Measurements from ENCODE around the gene THNSL1.
A peak's percentile ranks its signal among the peaks of the same experiment; 100 is the strongest.
"Not testable (repeated sequence)": the region's sequence is repeated elsewhere in the genome, so short reads cannot be mapped to it uniquely, and the experiment has no call there.

The THNSL1 gene, protein sequence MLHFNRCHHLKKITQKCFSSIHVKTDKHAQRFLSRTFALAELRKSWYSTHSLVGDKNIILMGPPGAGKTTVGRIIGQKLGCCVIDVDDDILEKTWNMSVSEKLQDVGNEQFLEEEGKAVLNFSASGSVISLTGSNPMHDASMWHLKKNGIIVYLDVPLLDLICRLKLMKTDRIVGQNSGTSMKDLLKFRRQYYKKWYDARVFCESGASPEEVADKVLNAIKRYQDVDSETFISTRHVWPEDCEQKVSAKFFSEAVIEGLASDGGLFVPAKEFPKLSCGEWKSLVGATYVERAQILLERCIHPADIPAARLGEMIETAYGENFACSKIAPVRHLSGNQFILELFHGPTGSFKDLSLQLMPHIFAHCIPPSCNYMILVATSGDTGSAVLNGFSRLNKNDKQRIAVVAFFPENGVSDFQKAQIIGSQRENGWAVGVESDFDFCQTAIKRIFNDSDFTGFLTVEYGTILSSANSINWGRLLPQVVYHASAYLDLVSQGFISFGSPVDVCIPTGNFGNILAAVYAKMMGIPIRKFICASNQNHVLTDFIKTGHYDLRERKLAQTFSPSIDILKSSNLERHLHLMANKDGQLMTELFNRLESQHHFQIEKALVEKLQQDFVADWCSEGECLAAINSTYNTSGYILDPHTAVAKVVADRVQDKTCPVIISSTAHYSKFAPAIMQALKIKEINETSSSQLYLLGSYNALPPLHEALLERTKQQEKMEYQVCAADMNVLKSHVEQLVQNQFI

DNA sequence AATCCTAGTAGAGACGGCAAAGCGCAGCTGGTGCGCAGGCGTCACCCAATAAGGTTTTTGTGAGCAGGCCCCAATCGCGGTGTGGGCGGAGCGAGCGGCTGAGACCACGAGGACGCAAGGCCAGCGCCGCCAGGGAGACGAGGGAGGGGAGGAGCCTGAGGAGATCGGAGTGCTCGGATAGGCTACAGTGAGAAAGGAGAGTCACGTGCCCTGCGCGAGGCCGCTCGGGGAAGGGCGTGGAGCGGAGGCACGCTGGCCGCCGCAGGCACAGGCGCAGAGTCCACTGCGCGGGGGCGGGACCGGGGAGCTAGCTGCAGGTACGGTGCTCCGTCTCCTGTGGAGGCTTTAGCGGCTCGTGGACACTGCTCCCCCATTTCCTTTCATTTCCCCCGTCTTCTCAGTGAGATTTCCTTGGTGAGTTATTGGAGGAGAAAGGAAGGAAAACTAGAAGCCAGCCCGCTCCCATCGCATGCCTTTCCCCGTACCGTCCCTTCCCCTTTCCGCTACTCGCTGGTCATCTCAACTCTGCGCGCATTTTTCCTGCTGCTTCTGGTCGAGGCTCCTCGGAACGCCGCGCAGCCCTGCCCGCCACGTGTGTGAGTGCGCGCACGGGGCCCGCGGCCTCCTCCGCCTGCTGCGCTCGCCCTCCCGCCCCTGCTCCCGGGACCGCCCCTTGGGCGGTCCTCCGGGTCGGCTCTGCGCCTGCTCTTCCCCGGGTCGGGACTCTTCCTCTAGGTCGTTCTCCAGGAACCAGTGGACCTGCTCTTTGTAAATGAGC lies at the start of gene THNSL1:
THNSL1 (plus strand) TSS at position 237 of the 778 bp plus-strand sequence. CDS start 6,612 bp downstream, outside the sequence.
- H3K4me3 ChIP-seq (ENCODE audit: low read length), result peak within 1 kb of the TSS; percentile 83
- DNase-seq (ENCODE audit: low read depth), result peak; percentile 99
- TF ChIP-seq, protein P1, sequence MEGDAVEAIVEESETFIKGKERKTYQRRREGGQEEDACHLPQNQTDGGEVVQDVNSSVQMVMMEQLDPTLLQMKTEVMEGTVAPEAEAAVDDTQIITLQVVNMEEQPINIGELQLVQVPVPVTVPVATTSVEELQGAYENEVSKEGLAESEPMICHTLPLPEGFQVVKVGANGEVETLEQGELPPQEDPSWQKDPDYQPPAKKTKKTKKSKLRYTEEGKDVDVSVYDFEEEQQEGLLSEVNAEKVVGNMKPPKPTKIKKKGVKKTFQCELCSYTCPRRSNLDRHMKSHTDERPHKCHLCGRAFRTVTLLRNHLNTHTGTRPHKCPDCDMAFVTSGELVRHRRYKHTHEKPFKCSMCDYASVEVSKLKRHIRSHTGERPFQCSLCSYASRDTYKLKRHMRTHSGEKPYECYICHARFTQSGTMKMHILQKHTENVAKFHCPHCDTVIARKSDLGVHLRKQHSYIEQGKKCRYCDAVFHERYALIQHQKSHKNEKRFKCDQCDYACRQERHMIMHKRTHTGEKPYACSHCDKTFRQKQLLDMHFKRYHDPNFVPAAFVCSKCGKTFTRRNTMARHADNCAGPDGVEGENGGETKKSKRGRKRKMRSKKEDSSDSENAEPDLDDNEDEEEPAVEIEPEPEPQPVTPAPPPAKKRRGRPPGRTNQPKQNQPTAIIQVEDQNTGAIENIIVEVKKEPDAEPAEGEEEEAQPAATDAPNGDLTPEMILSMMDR (IDR thresholded peaks at IDR 0.05; ENCODE audit: insufficient read depth, low read depth, low read length, missing control alignments), result no peak

DNA sequence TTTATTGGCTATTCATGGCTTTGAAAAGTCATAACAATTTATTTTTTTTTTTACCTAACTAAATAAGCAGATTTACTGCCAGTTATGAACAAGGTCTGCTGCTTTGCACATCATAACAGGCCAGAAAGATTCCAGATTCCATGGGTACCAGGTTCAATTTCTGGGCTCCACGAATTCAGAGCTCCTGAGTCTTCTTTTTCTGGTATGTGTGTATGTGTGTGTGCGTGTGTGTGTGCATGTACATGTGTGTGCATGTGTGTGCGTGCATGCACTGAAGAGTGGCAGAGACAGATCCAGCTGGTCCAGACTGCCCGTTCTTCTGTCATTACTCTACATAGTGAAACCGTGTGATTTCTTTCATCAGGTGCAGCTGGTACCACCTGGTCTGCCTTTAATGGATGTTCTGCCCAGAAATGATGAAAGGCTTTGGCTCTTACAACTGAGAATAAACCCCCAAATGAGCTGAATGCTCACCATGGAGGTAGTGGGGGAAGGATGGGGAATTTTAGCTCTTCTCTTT lies 49.4 kb upstream of the THNSL1 start:
- H3K4me3 ChIP-seq (ENCODE audit: low read length), result no peak overlapping the region
- TF ChIP-seq, protein P1 (IDR thresholded peaks at IDR 0.05; ENCODE audit: insufficient read depth, low read depth, low read length, missing control alignments), result no peak
- no peak for DNase-seq (ENCODE audit: low read depth)

DNA sequence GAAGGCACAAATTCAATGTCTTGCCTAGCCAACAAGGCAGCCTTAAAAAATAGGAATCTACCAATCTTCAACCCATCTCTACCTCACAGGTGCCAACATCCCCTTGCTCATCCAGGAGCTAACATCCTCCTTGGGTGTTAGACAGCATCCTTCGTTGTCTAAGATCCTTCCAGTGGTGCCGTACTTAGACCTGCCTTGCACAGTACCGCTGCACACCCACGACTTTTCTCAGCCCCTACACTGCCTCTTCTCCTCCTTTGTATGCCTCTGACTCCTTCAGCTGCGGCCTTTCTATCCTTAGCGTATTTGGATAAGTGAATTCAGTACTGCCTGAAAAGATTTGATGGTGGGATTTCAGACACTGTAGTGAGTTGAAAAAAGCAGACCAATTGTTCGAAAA lies 48.1 kb upstream of the THNSL1 start:
- DNase-seq (ENCODE audit: low read depth), result no peak
- TF ChIP-seq, protein P1 (IDR thresholded peaks at IDR 0.05; ENCODE audit: insufficient read depth, low read depth, low read length, missing control alignments), result no peak
- H3K4me3 ChIP-seq (ENCODE audit: low read length), result no peak overlapping the region

DNA sequence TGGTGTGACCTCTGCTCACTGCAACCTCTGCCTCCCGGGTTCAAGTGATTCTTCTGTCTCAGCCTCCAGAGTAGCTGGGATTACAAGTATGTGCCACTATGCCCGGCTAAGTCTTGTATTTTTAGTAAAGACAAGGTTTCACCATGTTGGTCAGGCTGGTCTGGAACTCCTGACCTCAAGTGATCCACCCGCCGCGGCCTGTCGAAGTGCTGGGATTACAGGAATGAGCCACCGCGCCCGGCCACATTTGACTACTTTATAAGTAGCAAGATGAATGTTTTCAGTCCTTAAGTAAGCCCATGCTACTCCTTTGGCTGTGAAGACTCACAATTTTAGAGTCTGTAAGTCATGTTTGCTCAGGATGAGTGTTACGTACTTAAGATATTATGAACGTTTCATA lies 47.5 kb upstream of the THNSL1 start:
- DNase-seq (ENCODE audit: low read depth), result not testable (repeated sequence)

DNA sequence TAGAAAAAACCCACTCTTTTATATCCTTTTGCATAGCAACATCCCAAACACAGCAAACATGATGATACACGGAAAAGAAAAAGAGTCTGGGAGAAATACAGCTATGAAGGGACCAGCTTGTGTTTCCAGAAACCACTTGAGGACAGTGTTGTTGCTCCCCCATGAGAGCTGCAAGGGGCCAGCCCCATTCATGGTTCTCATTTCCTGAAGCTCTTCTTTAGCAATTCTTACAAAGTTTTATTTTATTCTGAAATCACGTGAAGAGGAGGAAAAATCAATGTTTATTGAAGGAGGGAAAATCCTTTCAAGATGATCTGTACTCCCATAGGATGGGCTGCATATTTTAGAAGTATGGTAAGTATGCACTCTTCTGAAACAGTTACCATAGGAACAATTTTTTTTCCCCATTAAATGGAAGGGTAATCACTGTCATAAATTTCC lies 46.6 kb upstream of the THNSL1 start:
- H3K4me3 ChIP-seq (ENCODE audit: low read length), result no peak overlapping the region
- TF ChIP-seq, protein P1 (IDR thresholded peaks at IDR 0.05; ENCODE audit: insufficient read depth, low read depth, low read length, missing control alignments), result no peak
- DNase-seq (ENCODE audit: low read depth), result no peak

More for the DNA sequence above, 47.5 kb upstream of the THNSL1 start:
- not testable (repeated sequence) for H3K4me3 ChIP-seq (ENCODE audit: low read length)

DNA sequence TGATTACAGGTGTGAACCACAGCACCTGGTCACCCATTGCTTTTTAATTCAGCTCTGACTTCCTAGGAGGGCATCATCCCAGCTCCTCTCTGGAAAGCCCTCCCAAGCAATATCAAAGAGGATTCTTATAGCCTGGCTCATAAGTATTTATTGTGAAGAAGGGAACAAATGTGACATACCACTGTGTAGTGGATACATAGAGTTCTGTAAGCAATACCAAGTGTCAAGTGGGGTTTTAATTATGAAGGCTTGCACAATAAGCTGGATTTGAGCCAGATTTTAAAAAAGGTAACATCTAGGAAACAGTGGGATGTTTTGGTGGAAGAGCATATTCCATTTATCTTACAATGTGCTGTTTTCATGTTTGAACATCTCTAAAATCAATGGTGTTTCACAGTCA lies 45.0 kb upstream of the THNSL1 start:
- no peak overlapping the region for H3K4me3 ChIP-seq (ENCODE audit: low read length)
- TF ChIP-seq, protein P1 (IDR thresholded peaks at IDR 0.05; ENCODE audit: insufficient read depth, low read depth, low read length, missing control alignments), result no peak
- DNase-seq (ENCODE audit: low read depth), result no peak

All from epithelial cell of esophagus (primary cell).